IMR-90 (cell line): ENCODE results near the gene DMAC2. TPM values are rescaled to one million over a fixed set of nuclear protein-coding genes. Genes with fewer than 3 reads are reported as not detected.

ENCODE experiments used
- ATAC-seq: fragments of 200-7000 bp; cut with Tn5 transposase; 2 replicates; pipeline ENCODE4 v1.9.1; 2020; ENCODE audit warnings: low read depth, mild to moderate bottlenecking, moderate library complexity
- BruUV-seq: library from RNA; stranded (reverse); fragments of 400-500 nt; replicated peaks from 2 replicates; lab custom pipeline; 2021; lab: Mats Ljungman, UMichigan
- CTCF ChIA-PET: fragments of 300-600 bp; formaldehyde crosslinking; extraction: SDS; loops from one replicate; lab custom pipeline; 2021; ENCODE audit warnings: antibody characterized with exemption; lab: Yijun Ruan, JAX
- POLR2A ChIA-PET: fragments of 300-600 bp; sonication (Branson Sonifier 250); formaldehyde crosslinking; loops from one replicate; lab custom pipeline; 2022; ENCODE audit warnings: antibody characterized with exemption; ENCODE audit not compliant: unreplicated experiment; lab: Charles Lee
- DNase-seq: peaks from one replicate; pipeline ENCODE4 v3.0.0; 2013
- H2AFZ ChIP-seq: replicated peaks from 2 replicates; pipeline ENCODE3; 2013; ENCODE audit warnings: low read length, mild to moderate bottlenecking; ENCODE audit not compliant: poor library complexity
- H2AK5ac ChIP-seq: 2 replicates; pipeline ENCODE4 v1.6.1; 2013; ENCODE audit warnings: low read depth, low read length, inconsistent platforms
- H2AK9ac ChIP-seq: replicated peaks from 2 replicates; pipeline ENCODE3; 2013; ENCODE audit warnings: mild to moderate bottlenecking, low read depth, low read length, moderate library complexity; ENCODE audit not compliant: poor library complexity
- H2BK120ac ChIP-seq: 2 replicates; pipeline ENCODE4 v1.6.1; 2013; ENCODE audit warnings: low read depth, low read length, inconsistent platforms
- H2BK15ac ChIP-seq: 3 replicates; pipeline ENCODE4 v1.6.1; 2013; ENCODE audit warnings: low read depth, low read length, inconsistent platforms
- H2BK20ac ChIP-seq: 2 replicates; pipeline ENCODE4 v1.6.1; 2013; ENCODE audit warnings: low read depth, mild to moderate bottlenecking, inconsistent platforms, low read length, moderate library complexity
- H2BK5ac ChIP-seq: 2 replicates; pipeline ENCODE4 v1.6.1; 2013; ENCODE audit warnings: mild to moderate bottlenecking, low read depth, low read length, inconsistent platforms; ENCODE audit not compliant: poor library complexity, severe bottlenecking
- H3K14ac ChIP-seq: replicated peaks from 2 replicates; pipeline ENCODE4 v1.6.1; 2013; ENCODE audit warnings: low read depth, low read length, inconsistent platforms
- H3K18ac ChIP-seq: 2 replicates; pipeline ENCODE4 v1.6.1; 2013; ENCODE audit warnings: low read depth, low read length, control low read depth
- H3K23ac ChIP-seq: 2 replicates; pipeline ENCODE4 v1.6.1; 2013; ENCODE audit warnings: low read depth, low read length, inconsistent platforms
- H3K27ac ChIP-seq: 2 replicates; pipeline ENCODE4 v1.5.1; 2013; ENCODE audit warnings: mild to moderate bottlenecking, control low read depth, low read length; ENCODE audit not compliant: insufficient read depth
- H3K27me3 ChIP-seq: 2 replicates; pipeline ENCODE4 v1.6.1; 2013; ENCODE audit warnings: low read length; ENCODE audit not compliant: control insufficient read depth, insufficient read depth
- H3K36me3 ChIP-seq: 2 replicates; pipeline ENCODE4 v1.6.1; 2013; ENCODE audit warnings: low read length, mixed read lengths; ENCODE audit not compliant: control insufficient read depth, insufficient read depth
- H3K4ac ChIP-seq: 2 replicates; pipeline ENCODE4 v1.6.1; 2013; ENCODE audit warnings: low read depth, low read length, inconsistent platforms
- H3K4me1 ChIP-seq: 2 replicates; pipeline ENCODE4 v1.6.1; 2013; ENCODE audit warnings: low read length, mixed read lengths; ENCODE audit not compliant: control insufficient read depth, insufficient read depth
- H3K4me2 ChIP-seq: 2 replicates; pipeline ENCODE4 v1.6.1; 2013; ENCODE audit warnings: low read depth, mild to moderate bottlenecking, control low read depth, low read length, moderate library complexity
- H3K4me3 ChIP-seq: 2 replicates; pipeline ENCODE4 v1.5.1; 2013; ENCODE audit warnings: low read depth, mild to moderate bottlenecking, control low read depth, low read length, moderate library complexity; ENCODE audit not compliant: insufficient read depth
- H3K56ac ChIP-seq: 2 replicates; pipeline ENCODE4 v1.6.1; 2013; ENCODE audit warnings: low read length, inconsistent platforms; ENCODE audit not compliant: insufficient read depth; ENCODE audit errors: extremely low read depth
- H3K79me1 ChIP-seq, 2 experiments: 2 replicates each; pipeline ENCODE4 v1.6.1; 2013; ENCODE audit warnings: low read length in 2 of 2, inconsistent platforms in 1 of 2, low read depth in 1 of 2
- H3K9ac ChIP-seq: 2 replicates; pipeline ENCODE4 v1.6.1; 2013; ENCODE audit warnings: low read depth, low read length, control low read depth
- H3K9me1 ChIP-seq: 2 replicates; pipeline ENCODE4 v1.6.1; 2013; ENCODE audit warnings: low read length, inconsistent platforms; ENCODE audit not compliant: insufficient read depth
- H3K9me3 ChIP-seq: 2 replicates; pipeline ENCODE4 v1.6.1; 2013; ENCODE audit warnings: low read length; ENCODE audit not compliant: control insufficient read depth, insufficient read depth
- H4K20me1 ChIP-seq: 2 replicates; pipeline ENCODE4 v1.6.1; 2013; ENCODE audit warnings: low read length, inconsistent platforms; ENCODE audit not compliant: insufficient read depth
- H4K5ac ChIP-seq: 2 replicates; pipeline ENCODE4 v1.6.1; 2013; ENCODE audit warnings: mild to moderate bottlenecking, low read depth, low read length, control low read depth
- H4K8ac ChIP-seq, 2 experiments: 2 replicates each; pipeline ENCODE4 v1.6.1; 2013; ENCODE audit warnings: low read depth in 2 of 2, low read length in 2 of 2, control low read depth in 1 of 2, inconsistent platforms in 1 of 2
- H4K91ac ChIP-seq: 2 replicates; pipeline ENCODE4 v1.6.1; 2013; ENCODE audit warnings: low read depth, low read length, inconsistent platforms; ENCODE audit not compliant: insufficient read depth
- BHLHE40 ChIP-seq: fragments of 150-350 bp; IDR thresholded peaks from 2 replicates; pipeline ENCODE4 v1.6.1; 2016; ENCODE audit warnings: mild to moderate bottlenecking, low read depth, low read length
- CHD1 ChIP-seq: IDR thresholded peaks from 2 replicates; pipeline ENCODE4 v1.6.1; 2012; ENCODE audit warnings: low read depth, low read length, improper control_type of control experiment
- FOS ChIP-seq: fragments of 150-350 bp; IDR thresholded peaks from 2 replicates; pipeline ENCODE4 v1.6.1; 2016; ENCODE audit warnings: low read depth, low read length
- MAZ ChIP-seq: IDR thresholded peaks from 2 replicates; pipeline ENCODE4 v1.6.1; 2012; ENCODE audit warnings: low read depth, mild to moderate bottlenecking, low read length, improper control_type of control experiment, moderate library complexity, borderline replicate concordance
- NFE2L2 ChIP-seq: fragments of 150-350 bp; IDR thresholded peaks from 2 replicates; pipeline ENCODE4 v1.6.1; 2016; ENCODE audit warnings: low read depth, mild to moderate bottlenecking, low read length
- POLR2A ChIP-seq: IDR thresholded peaks from 2 replicates; pipeline ENCODE4 v1.6.1; 2012; ENCODE audit warnings: mild to moderate bottlenecking, low read depth, low read length
- RFX5 ChIP-seq: IDR thresholded peaks from 2 replicates; pipeline ENCODE4 v1.8.0; 2012; ENCODE audit warnings: low read depth, mild to moderate bottlenecking, low read length, moderate library complexity
- SMC3 ChIP-seq: fragments of 150-350 bp; IDR thresholded peaks from 2 replicates; pipeline ENCODE4 v1.6.1; 2016; ENCODE audit warnings: low read depth, mild to moderate bottlenecking, antibody characterized with exemption, low read length, moderate library complexity
- WGBS, 2 experiments: methylation state at CpG; one replicate each; pipeline versions ENCODE4 v1.1.5 to v1.1.7; 2013; ENCODE audit warnings: missing lambda C conversion rate in 2 of 2; ENCODE audit not compliant: insufficient read length in 1 of 2; ENCODE audit errors: extremely low coverage in 2 of 2; 5-methylcytosine and 5-hydroxymethylcytosine counted together
- dilution Hi-C: fragments of 300-500 bp; cut with HindIII; formaldehyde crosslinking; loops from one replicate; pipeline ENCODE4 v1.14.3; 2018; ENCODE audit warnings: low sequenced_read_pairs; ENCODE audit not compliant: unreplicated experiment
- in situ Hi-C: fragments of 300-500 bp; cut with MboI; formaldehyde crosslinking; loops from 3 replicates; pipeline ENCODE4 v1.14.3; 2019; ENCODE audit warnings: low sequenced_read_pairs, inconsistent platforms, mixed read lengths
- intact Hi-C: fragments of 100-400 bp; cut with micrococcal nuclease; formaldehyde crosslinking; loops from 2 replicates; pipeline ENCODE4 v1.10.0; 2022
- polyA plus RNA-seq, 3 experiments: library from polyadenylated mRNA; depleted of rRNA; stranded (reverse); fragments of >200 nt; gene quantifications; 2 replicates each; pipeline ENCODE4 v1.2.3, GENCODE V29; 2012; ENCODE audit warnings: low replicate concordance in 1 of 3
- total RNA-seq: library from RNA; depleted of rRNA; stranded (reverse); fragments of >200 nt; gene quantifications from 2 replicates; pipeline ENCODE4 v1.2.3, GENCODE V29; 2012
- TF ChIP-seq, protein P1 (sequence below): fragments of 150-350 bp; IDR thresholded peaks from 2 replicates; pipeline ENCODE4 v1.6.1; 2016; ENCODE audit warnings: low read depth, mild to moderate bottlenecking, low read length, moderate library complexity, borderline replicate concordance
- TF ChIP-seq, protein P2 (sequence below): conservative IDR thresholded peaks from 2 replicates; pipeline ENCODE4 v1.5.1; 2012; ENCODE audit warnings: mild to moderate bottlenecking, low read depth, low read length, improper control_type of control experiment

DMAC2 gene
- total and polyA plus RNA-seq, 2 of the 4 experiments (the other 2 are of a cell fraction), result 52.5 to 72.2 TPM

DNA sequence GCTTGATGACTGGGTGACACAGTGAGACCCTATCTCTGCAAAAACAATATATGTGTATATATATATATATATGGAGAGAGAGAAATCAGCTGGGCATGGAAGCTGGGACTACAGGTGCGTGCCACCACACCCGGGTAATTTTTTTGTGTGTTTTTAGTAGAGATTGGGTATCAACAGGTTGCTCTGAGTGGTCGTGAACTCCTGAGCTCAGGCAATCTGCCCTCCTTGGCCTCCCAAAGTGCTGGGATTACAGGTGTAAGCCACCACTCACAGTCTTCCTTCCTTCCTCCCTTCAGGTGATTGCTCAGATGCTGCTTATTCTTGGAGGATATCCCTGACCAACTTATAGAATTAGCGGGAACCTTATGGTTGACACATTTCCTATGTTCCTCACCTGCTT lies 45.1 kb upstream of the DMAC2 start:
- Histone ChIP-seq H3K4me2 (no peak overlapping the region), H3K9ac (no peak overlapping the region), H2BK5ac (no peak overlapping the region), H4K8ac (no peak overlapping the region), H4K20me1 (no peaks in the 10 kb centered on the region), H3K23ac (no peak overlapping the region), H3K27me3 (peaks cover 4% of the 10 kb centered on the region; the same call in 1 of the 2 replicates), H2BK15ac (no peak overlapping the region), H3K56ac (no peak overlapping the region), H3K27ac (no peak overlapping the region), H3K9me1 (no peaks in the 10 kb centered on the region), H3K79me1 (no peaks in the 10 kb centered on the region), H3K9me3 (no peaks in the 10 kb centered on the region; the same call in 1 of the 2 replicates), H3K36me3 (no peaks in the 10 kb centered on the region), H4K5ac (no peak overlapping the region), H2AFZ (no peak overlapping the region), H3K14ac (no peak overlapping the region), H2AK5ac (no peak overlapping the region), H3K4me1 (no peaks in the 10 kb centered on the region), H2BK20ac (no peak overlapping the region), H3K4ac (no peak overlapping the region), H4K91ac (no peak overlapping the region), H3K4me3 (no peak overlapping the region), H3K18ac (no peak overlapping the region), H2BK120ac (no peak overlapping the region), H2AK9ac (no peak overlapping the region)
- no CpG with 5 or more reads among the region's 4 CpGs for WGBS, 2 experiments
- dilution Hi-C loops, result no loop called here
- POLR2A ChIA-PET, result no interaction called here
- BruUV-seq, result no TSS peak
- ATAC-seq (no peak), DNase-seq (no peak)
- TF ChIP-seq BHLHE40, result no peak
- TF ChIP-seq, protein P1, sequence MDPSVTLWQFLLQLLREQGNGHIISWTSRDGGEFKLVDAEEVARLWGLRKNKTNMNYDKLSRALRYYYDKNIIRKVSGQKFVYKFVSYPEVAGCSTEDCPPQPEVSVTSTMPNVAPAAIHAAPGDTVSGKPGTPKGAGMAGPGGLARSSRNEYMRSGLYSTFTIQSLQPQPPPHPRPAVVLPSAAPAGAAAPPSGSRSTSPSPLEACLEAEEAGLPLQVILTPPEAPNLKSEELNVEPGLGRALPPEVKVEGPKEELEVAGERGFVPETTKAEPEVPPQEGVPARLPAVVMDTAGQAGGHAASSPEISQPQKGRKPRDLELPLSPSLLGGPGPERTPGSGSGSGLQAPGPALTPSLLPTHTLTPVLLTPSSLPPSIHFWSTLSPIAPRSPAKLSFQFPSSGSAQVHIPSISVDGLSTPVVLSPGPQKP, result no peak
- no peak for TF ChIP-seq CHD1
- TF ChIP-seq FOS, result no peak
- TF ChIP-seq RFX5, result no peak
- no peak for TF ChIP-seq NFE2L2
- TF ChIP-seq, protein P2, sequence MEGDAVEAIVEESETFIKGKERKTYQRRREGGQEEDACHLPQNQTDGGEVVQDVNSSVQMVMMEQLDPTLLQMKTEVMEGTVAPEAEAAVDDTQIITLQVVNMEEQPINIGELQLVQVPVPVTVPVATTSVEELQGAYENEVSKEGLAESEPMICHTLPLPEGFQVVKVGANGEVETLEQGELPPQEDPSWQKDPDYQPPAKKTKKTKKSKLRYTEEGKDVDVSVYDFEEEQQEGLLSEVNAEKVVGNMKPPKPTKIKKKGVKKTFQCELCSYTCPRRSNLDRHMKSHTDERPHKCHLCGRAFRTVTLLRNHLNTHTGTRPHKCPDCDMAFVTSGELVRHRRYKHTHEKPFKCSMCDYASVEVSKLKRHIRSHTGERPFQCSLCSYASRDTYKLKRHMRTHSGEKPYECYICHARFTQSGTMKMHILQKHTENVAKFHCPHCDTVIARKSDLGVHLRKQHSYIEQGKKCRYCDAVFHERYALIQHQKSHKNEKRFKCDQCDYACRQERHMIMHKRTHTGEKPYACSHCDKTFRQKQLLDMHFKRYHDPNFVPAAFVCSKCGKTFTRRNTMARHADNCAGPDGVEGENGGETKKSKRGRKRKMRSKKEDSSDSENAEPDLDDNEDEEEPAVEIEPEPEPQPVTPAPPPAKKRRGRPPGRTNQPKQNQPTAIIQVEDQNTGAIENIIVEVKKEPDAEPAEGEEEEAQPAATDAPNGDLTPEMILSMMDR, result no peak
- TF ChIP-seq POLR2A, result no peak
- no peak for TF ChIP-seq SMC3
- TF ChIP-seq MAZ, result no peak
- CTCF ChIA-PET, result interaction anchor here (1.2 kb wide), 1 partner anchor 36 kb away, joined by 5 read pairs; no protein-coding TSS in a partner anchor
- in situ Hi-C loops, result no loop called here
- intact Hi-C loops, result no loop called here
